Hindlimb muscle (tissue), 1 donor: Measurements from ENCODE around the gene RNF113B. TPM values are rescaled to one million over a fixed set of nuclear protein-coding genes. Genes with fewer than 3 reads are reported as not detected.

ENCODE experiments used
- DNase-seq: peaks from one replicate; pipeline ENCODE4 v3.0.0-alpha.2; 2013
- polyA plus RNA-seq: library from polyadenylated mRNA; unstranded; fragments of 120-200 nt; gene quantifications from one replicate; pipeline ENCODE4 v1.2.1, GENCODE V29; 2013; ENCODE audit not compliant: insufficient read length

RNF113B gene
- polyA plus RNA-seq, 1 donor: not detected

DNA sequence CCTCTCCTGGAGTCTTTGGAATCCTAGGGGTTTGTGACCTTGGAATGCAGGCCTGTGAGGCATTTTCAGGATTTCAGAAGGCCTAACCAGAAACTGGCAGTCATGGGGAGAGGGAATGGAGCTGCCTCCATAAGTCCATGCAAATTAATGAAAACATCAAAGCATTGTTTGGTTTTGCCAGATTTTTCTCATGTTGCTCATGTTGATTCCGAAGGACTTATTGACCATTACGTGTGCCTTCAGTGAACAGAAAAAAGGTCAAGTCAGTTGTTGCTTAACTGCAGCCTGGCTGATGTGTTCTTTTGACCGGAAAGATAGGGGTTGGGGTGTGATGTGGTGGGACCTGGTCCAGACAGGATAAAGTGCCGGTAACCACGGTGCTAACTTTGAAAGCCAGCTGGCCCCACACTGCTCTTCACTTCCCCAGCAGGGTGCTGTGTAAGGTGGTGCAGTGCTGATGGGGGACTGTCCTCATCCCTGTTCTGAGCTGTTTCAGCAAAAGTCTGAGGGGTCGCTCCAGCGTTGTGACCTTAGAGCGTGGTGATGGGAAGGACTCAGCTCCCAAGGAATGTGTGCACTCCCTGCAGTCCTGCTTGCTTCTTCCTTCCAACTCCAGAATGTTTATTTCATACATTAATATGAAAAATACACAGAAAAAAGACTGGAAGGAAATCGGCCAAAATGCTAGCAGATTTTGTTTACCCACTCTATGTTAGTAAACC is 3.5 kb downstream of the RNF113B start:
- DNase-seq: no peak

DNA sequence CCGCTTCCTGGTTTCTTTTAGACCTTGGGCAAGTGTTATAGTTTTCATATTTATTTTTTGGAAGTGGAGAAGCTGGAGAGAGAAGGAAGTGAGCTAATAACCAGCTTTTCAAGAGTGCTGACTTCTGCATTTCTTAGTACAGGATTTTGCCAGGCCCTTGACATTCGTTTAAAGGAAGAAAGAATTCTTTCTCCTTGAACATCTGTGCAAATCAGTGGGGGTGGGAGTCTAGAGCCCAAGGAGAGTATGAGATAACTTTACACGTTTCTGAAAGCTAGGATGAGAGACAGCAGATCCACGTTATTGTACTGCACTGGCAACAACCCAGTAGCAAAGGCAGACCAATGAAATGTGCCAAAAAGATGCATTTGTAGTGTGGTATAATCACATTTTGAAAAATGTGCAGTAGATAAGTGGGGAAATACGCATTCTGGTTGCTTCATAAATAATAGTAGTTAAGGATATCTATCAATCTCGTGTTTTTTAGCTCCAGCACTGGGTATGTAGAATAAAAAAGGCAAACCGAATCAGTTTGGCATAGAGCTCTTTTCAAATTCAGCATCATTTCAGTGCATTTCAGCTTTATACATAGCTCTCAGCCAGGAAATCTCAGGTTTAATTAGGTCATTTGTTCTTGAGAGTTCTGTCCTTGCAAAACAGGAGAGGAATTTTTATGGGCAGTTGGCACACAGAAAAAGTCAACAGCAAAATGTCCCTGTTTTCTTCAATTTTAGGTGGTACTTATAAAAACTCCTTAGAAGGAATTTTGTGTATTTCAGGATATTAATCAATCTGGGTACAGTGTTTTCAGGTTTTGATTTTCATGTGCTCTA is 4.3 kb downstream of the RNF113B start:
- DNase-seq: no peak

DNA sequence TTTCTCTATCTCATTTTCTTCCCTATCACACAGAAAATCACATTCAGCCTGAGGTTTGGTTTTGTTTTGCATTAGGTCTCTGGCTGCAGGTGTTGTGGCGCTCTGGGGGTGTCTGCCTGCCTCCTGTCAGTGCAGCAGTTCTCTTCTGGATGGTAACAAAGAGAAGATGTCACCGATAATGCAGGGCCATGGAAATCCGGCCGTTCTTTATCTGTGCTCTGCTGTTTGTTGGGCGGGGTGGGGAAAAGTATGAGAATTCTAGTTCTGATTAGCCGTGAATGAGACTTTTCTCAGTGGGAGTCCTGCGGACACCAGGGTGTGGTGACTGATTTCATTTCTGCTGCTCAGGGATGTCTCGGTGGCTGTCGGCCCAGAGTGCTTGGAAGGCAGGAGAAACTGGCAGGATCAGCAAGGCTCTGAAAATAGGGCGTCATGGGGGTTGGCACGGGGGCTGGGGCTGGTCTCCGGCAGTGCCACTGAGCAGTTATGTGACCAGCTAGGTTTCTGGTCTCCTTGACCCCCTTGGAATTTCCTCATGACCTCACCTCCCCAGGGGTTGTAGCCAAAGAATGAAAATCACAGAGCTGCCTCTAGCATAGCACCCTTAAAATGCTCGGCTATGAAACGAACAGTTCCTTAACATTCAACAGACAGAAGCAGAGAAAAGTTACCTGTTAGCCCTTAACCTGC is 5.0 kb downstream of the RNF113B start:
- no peak for DNase-seq

DNA sequence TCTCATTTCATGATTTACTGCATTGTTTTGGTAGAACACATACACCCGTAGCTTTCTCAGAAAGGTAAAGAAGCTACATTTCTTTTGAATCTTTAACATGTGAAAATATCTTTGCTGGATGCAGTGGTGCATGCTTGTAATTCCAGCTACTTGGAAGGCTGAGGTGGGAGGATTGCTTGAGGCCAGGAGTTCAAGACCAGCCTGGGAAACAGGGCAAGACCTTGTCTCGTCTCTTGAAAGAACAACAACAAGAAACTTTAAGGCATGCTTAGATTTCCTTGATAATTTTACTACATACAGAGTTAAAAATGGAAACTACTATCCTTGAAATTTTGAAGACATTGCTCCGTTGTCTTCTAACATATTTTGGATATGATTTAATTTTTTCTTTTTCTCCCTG is 7.7 kb downstream of the RNF113B start:
- DNase-seq: no peak

DNA sequence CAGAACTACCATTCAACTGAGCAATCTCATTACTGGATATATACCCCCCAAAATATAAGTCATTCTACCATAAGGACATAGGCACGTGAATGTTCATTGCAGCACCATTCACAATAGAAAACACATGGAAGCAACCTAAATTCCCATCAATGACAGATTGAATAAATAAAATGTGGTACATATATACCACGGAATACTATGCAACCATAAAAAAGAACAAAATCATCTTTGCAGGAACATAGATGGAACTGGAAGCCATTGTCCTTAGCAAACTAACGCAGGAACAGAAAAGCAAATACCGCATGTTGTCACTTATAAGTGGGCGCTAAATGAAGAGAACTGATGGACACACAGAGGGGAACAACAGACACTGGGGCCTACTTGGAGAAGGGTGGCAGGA is 14.1 kb downstream of the RNF113B start:
- no peak for DNase-seq

DNA sequence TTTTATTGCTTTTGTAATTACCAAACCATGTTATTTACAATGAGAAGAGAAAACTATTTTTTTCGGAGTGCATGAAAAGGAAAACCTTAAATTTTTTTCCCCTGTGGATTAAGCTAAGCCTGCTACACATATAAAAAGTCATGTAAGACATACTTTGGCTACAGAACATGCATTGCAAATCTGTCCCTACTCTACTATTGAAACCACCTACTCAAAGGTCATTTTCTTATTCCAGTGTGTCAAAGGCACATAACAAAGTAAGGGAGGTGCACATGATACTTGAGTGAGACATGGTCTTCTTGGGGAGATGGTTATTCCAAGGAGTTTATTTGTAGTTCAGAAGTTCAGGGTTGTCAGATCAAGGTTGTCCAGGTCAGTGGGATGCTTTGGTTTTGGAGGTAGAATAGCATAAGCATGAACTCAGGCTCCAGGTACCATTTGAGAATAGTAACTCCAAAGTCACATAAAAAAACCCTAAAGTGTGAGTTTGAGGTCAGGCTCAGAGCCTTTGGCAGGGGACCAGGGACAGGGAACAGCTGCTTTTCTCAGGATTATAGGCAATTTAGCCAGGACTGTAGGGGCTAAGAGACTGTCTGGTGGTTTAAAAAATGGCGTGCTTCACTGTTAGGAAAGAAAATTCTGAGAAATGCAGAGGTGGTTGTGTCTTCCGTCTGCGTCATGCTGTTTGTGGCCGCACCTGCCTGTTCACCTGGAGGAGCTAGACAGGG is 18.7 kb downstream of the RNF113B start:
- no peak for DNase-seq

DNA sequence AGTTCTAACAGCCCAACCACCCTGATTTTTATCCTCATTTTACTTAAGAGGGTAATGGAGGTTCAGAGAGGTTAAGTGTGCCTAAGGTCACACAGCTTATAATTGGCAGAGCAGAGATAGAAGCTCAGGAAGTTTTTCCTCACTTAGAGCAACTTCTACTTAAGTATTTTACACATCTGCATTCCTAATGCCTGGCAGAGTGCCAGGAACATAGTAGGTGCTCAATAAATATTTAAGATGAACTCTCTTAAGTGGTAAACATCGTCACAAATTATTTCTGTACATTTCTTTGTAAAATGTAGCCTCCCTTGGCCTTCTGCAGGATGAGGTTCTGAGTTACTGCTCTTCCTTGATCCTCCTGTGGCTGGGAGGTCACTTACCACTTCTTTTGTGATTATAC is 19.5 kb downstream of the RNF113B start:
- DNase-seq: no peak

DNA sequence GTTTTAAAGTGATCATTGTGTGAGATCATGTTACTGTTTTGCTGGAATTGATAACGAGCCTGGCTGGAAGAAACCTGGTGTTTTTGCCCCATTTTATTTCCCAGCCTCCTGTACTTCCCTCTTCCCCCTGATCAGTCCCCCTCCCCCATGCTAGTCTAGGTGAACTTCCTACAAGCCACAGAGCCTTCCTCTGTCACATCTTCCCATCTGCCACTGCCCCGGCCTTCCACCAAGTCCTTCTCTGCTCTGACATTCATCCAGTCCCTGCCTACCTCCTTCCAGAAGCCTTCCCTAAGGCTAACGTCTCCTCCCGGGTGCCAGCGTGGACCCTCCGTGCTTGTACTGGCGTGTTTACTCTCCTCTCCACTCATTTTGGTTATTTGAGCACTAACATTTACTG is 19.9 kb downstream of the RNF113B start:
- no peak for DNase-seq

DNA sequence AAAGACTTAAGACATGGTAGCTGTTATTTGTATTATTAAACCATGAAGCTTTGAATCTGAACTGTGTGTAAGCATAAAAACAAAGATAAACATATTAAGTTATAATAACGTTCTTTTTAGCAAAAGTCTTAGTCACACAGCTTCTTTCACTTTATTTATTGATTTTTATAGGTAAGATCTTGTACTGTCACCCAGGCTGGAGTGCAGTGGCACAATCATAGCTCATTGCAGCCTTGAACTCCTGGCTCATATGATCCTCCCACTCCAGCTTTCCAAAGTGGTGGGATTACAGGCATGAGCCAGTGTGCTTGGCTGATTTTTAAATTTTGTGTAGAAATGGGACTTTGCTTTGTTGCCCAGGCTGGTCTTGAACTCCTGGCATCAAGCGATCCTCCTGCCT is 20.8 kb downstream of the RNF113B start:
- no peak for DNase-seq

DNA sequence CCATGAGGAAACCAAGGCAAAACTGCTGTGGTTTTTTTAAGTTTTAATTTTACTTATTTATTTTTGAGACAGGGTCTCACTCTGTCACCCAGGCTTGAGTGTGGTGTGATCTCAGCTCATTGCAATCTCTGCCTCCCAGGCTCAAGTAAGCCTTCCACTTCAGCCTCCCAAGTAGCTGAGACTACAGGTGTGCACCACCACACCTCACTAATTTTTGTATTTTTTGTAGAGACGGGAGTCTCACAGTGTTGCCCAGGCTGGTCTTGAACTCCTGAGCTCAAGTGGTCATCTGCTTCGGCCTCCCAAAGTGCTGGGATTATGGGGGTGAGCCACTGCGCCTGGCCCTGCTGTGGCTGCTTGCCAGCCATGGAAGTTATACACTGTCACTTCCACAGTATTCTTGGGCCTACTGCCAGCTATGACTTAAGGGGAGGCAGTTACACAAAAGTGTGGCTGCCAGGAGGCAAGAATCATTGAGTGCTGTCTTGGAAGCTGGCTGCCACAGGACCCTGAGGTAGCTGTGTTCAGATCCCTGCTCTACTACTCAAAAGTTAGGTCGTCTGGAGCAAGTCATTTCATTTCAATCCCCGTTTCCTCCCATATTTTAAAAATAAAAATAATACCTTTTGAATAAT is 21.5 kb downstream of the RNF113B start:
- DNase-seq: no peak

DNA sequence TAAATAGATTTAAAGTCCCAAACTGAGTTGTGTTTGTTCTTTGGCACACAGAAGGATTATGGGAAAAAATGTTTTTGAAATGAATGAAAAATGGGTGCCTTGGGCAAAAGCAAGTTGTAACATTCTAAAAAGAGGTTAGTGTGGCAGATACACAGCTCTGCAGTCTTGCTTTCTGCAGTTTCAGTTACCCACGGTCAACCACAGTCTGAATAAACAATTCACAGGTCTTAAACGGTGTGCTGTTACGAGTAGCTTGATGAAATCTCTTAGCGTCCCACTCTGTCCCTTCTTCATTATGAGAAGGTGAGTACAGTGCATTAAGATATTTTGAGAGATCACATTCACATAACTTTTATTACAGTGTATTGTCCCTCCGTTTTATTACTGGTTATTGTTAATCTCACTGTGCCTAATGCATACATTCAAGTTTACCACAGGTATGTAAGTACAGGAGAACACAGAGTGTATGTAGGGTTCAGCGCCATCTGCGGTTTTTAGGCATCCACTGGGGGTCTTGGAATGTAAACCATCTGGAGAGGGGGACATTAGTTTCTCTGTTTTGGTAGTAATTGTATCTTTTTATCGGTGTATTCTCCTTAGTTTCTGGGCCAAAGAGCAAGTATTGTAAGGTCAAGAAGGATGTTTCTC is 26.1 kb downstream of the RNF113B start:
- no peak for DNase-seq

DNA sequence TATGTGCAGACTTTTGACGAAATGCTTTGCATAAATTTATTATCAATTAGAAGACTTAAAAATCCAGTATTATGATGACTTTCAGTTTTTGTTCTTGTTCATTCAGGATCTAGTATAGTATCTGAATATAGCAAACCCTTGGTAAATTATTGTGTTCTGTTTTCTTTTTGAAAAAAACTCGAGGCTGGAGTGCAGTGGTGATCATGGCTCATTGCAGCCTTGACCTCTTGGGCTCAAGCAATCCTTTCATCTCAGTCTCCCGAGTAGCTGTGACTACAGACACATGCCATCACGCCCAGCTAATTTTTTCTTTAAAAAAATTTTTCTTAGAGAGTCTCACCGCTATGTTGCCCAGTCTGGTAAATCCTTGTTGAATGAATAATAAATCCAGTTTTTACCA is 29.5 kb downstream of the RNF113B start:
- DNase-seq: no peak

DNA sequence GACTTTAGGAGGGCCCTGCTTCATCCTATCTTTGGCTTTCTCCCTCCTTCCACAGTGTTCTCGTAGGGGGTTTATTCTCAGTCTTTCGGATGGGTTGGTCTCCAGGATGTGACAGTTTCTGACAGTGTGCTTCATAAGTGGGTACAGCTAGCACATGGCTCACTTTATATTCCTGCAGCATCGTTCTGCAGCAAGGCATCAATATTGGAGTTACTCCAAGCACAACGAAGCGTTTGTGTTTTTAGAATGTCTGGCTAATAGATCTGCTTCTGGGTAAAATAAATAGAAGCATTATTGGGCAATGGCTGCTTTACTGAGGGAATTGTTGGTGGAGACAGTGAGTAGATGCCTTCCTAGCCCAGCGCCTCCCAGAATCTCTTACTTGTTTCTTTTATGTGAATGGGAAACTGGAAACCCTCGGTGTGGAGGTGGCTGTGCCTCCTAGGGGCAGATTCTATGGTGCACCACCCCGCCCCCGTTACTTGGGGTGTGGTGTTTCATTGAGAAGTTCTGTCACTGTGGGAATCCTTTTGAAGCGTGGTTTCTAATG is 32.2 kb downstream of the RNF113B start:
- no peak for DNase-seq

DNA sequence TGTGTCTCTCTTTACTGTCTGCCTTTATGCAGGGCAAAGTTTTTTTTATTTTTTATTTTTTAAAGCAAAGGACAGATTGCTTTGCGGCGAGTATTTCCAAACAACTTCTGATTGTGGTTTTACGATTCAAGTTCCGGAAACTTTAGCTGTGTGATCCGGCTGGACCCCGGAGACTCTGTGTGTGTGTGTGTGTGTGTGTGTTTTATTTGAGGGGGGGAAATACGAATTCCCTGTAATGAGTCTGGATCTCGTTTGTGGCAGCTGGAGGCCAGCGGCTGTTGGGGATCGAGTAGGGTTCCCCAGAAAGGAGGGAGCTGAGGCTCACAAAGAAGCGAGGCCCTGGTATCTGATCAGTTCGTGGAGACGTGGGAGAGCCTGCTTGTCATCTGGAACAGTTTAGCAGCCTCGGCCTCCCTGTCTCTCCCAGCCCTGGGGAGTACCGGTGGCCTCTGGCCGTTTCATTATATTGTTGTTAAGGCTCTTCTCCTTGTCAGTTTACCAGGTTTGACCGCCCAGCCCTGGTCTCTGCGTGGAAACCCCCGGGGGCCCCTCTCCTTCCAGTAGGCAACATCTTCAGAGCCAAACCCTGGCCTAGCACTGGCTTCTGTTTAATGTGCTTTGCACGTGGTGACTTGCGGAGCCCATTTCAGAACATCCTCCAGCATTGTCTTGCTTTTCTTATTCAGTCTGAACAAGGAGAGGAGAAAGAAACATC is 32.9 kb downstream of the RNF113B start:
- peak; percentile 38 for DNase-seq

DNA sequence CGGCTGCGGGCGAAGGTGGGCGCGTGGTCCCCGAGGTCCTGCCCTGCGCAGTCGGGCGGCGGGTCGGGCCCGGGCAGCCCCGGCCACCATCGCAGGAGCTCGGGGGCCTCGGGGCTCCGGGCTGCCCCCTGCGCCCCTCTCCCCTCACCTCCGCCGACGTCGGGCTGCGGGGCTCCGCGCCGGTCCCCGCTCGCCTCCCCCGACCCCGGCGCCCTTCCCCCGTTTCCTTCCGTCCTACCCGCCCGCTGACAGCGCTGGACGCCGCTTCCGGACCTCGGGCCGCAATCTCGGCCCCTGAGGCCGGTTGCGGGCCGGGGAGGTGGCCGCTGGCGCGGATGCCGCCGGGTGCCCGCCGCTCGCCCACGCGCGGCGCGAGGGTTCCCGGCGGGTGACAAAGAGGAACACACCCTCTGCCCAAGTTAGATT is 33.5 kb downstream of the RNF113B start:
- DNase-seq: no peak

DNA sequence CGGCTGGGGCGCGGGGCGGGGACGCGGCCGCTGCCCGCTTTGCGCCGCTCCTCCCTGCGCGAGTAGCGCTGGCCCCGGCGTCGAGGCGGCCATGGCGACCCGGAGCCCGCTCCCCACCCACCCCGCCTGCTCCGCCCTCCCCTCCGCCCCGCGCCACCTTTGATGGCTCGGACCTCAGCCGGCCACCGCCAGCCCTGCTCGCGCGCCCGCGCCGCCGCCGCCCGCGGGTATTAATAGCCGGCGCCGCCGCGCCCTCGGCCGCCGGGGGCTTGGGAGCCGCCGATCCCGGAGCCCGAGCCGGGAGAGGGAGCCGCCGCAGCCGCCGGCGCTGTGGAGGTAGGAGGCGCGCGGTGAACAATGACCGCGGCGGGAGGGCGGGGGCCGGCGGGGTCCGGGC is 33.9 kb downstream of the RNF113B start:
- no peak for DNase-seq

DNA sequence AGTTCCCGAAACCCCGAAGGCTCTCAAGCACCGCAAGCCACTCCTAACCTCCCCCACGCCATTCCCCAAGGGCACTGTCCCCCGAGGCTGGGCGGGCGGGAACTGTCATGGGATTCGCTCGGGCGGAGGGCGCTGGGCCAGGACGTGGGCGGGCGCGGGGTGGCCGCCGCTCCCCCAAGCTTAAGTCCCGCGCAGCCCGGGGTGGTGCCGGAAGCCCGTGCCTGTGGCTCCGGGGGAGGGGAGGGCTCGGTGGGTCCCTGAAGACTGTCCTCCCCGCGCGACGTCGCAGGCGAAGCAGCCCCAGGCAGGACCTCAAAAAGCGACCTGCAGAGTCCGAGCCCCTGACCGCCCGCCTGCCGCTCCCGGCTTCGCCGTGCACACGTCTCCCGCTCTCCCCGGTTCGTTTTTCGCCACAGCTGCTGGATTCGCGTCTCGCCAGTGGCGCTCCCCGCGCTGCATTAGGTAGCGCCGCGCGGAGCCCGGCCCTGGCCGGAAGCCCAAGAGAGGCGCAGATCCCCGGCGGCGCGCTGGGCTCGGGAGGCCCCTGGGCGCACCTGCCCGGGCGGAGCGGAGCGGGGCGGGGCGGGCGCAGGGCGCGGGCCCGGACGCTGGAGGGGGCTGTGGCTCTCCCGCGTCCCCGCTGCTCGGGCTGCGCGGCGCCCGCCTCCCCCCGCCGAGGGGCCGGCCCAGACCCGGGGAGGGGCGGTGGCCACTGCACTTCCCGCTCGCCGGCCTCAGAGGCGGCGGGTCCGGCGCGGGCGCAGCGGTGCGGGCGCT is 34.5 kb downstream of the RNF113B start, which contains the start of gene FARP1:
TSS of gene FARP1 (plus strand) at position 715 of the 777 bp plus-strand sequence. CDS start 70,149 bp downstream, outside the sequence.
- DNase-seq: peak; percentile 85

DNA sequence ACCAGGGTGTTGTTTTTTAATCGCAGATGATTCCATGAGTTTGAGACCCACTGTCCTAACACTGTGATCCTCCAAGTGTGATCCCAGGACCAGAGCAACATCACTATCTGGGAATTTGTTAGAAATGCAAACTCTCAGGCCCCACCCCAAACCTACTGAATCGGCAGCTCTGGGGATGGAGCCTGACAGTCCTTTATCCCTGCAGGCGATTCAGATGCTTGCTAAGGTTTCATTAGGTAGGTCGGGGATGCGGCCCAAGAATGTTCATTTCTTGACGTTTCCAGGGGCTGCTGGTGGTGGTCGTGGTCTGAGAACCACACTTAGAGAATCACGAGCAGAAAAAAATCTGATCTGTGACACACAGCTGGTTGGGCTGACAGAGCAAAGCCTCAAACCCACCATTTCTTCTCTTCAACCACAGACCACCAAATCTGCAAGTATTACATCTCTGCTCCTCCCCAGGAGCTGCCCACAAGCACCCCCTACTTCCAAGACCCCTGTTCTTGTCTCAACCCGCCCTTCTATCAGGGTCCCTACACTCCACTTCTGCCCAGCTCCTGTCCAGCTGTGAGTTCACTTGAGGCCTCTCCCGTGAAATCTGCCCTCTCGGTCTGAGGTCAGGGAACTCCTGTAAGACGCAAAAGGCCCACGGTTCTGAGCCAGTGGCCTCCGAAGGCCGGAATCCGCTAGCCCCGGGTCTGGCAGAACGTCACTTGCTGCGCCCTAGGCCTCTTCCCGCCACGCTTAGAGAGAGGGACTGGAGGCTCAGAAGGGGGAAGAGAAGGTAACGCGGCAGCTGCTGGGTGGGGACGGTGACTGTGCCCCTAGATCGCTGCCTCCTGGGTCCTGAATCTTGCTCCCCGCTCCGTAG is 35.3 kb downstream of the RNF113B start:
- no peak for DNase-seq

DNA sequence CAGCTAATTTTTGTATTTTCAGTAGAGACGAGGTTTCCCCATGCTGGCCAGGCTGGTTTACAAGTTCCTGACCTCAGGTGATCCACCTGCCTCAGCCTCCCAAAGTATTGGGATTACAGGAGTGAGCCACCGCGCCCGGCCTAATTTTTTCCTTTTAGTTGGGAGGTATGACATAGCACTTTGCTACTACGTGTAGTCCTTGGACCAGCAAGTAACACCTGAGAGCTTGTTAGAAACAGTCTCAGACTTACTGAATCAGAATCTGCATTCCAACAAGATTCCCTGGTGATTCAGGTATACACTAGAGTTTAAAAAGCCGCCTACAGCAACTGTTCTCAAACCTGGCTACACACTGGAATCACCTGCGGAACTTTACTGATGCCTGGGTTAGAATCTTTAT is 36.0 kb downstream of the RNF113B start:
- DNase-seq: no peak
